ENCODE results near the gene NEK5.

DNA sequence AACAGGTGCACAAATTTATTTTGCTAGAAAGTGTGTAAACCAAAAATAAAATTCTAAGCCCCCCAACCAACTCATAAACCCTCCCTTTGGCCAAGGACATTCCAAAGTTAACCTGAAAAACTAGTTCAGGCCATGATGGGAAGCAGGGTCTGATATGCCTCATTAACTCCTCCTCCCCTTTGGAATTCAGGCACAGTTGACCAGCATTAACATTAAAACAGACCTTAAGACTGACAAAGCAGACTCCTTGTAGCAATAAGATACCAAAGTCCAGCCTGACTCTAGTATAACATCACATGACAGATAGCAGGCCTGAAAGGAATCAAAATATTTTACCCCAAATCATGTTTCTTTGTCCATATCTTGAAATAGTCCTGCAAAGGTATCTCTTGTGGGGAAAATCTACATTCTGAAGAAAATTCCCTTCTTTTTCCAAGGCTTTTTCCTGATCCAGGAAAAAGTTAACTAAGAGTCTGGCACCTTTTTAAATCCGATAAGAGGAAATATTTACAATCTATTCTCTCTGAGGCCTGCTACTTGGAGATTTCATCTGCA, 19.7 kb downstream of the NEK5 start:
- TF ChIP-seq, protein P1, sequence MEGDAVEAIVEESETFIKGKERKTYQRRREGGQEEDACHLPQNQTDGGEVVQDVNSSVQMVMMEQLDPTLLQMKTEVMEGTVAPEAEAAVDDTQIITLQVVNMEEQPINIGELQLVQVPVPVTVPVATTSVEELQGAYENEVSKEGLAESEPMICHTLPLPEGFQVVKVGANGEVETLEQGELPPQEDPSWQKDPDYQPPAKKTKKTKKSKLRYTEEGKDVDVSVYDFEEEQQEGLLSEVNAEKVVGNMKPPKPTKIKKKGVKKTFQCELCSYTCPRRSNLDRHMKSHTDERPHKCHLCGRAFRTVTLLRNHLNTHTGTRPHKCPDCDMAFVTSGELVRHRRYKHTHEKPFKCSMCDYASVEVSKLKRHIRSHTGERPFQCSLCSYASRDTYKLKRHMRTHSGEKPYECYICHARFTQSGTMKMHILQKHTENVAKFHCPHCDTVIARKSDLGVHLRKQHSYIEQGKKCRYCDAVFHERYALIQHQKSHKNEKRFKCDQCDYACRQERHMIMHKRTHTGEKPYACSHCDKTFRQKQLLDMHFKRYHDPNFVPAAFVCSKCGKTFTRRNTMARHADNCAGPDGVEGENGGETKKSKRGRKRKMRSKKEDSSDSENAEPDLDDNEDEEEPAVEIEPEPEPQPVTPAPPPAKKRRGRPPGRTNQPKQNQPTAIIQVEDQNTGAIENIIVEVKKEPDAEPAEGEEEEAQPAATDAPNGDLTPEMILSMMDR (IDR thresholded peaks at IDR 0.05) = no peak
- TF ChIP-seq POLR2AphosphoS5 (IDR thresholded peaks at IDR 0.05) (no peak), EP300 (IDR thresholded peaks at IDR 0.05) (no peak)
